HL-60 (cell line): ENCODE results near the gene SF3A2.
A peak's percentile ranks its signal among the peaks of the same experiment; 100 is the strongest.

Experiments used
- CTCF ChIP-seq: IDR thresholded peaks from one replicate; pipeline ENCODE4 v1.5.1; 2011; ENCODE audit warnings: low read length, control low read depth, inconsistent platforms; ENCODE audit not compliant: insufficient read depth
- GABPA ChIP-seq: IDR thresholded peaks from 2 replicates; pipeline ENCODE4 v1.6.1; 2012; ENCODE audit warnings: low read depth
- POLR2AphosphoS5 ChIP-seq: IDR thresholded peaks from 2 replicates; pipeline ENCODE4 v1.6.1; 2012; ENCODE audit warnings: low read depth
- REST ChIP-seq: IDR thresholded peaks from 2 replicates; pipeline ENCODE4 v1.6.1; 2012; ENCODE audit warnings: low read depth; ENCODE audit not compliant: insufficient replicate concordance
- SPI1 ChIP-seq: IDR thresholded peaks from 2 replicates; pipeline ENCODE4 v1.6.1; 2012; ENCODE audit warnings: low read depth, mild to moderate bottlenecking, borderline replicate concordance

GRCh38 chr19:2274931-2275535 is 38.4 kb downstream of the SF3A2 start:
- TF ChIP-seq CTCF (peak; percentile 29), POLR2AphosphoS5 (peak; percentile 40; the same call in 1 of the 2 replicates), REST (peak; percentile 64), GABPA (no peak), SPI1 (no peak)
